ENCODE measurements around the gene CCDC6.

The CCDC6 gene

GRCh38 chr10:59892697-59893096 is 13.7 kb downstream of the CCDC6 start:
- DNase-seq (ENCODE audit: low read depth), result no peak
- no peak overlapping the region for H3K4me3 ChIP-seq (ENCODE audit: low read depth, low read length)
- no peak for TF ChIP-seq CTCF (IDR thresholded peaks at IDR 0.05; ENCODE audit: insufficient read depth, low read depth, low read length, missing control alignments)

DNA sequence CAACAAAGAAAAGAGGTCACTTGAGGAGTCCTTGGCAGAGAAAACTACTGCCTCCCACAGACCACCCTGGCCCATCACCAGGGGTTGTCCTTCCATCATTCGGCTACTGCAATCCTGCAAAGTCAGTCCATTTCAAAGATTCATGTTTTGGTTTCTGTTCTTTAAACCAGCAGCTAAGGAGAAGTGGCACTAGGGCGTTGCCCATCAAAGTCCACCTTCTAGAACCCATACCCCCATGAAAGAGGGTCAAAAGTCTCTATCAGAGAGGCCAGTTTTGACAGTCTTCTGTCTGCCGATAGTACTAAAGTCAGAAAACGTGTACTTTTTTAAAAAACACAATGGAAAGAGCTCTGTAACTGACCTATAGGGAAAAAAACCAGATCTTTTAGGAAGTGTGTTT is 14.4 kb downstream of the CCDC6 start:
- no peak overlapping the region for H3K4me3 ChIP-seq (ENCODE audit: low read depth, low read length)
- no peak for TF ChIP-seq CTCF (IDR thresholded peaks at IDR 0.05; ENCODE audit: insufficient read depth, low read depth, low read length, missing control alignments)
- DNase-seq (ENCODE audit: low read depth), result no peak

DNA sequence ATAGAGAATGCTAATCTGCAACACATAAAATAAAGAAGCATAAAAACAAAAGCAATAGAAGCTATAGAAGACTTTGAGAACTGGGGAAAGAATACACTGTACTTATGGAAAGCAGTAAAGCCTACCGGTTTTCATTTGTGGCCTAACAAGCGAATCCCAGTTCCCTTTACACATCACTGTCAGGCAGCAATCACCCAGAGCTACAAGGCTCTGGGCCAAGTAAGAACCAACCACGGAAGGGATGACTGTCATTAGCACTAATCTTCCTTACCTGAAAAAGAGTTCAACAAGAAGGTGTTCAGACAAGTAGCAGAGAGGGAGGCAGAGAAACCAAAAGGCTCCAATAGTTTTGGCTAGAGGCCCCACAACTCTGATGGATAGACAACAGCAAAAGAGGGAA is 15.0 kb downstream of the CCDC6 start:
- TF ChIP-seq CTCF (IDR thresholded peaks at IDR 0.05; ENCODE audit: insufficient read depth, low read depth, low read length, missing control alignments), result no peak
- H3K4me3 ChIP-seq (ENCODE audit: low read depth, low read length), result no peak overlapping the region
- DNase-seq (ENCODE audit: low read depth), result peak; percentile 52

DNA sequence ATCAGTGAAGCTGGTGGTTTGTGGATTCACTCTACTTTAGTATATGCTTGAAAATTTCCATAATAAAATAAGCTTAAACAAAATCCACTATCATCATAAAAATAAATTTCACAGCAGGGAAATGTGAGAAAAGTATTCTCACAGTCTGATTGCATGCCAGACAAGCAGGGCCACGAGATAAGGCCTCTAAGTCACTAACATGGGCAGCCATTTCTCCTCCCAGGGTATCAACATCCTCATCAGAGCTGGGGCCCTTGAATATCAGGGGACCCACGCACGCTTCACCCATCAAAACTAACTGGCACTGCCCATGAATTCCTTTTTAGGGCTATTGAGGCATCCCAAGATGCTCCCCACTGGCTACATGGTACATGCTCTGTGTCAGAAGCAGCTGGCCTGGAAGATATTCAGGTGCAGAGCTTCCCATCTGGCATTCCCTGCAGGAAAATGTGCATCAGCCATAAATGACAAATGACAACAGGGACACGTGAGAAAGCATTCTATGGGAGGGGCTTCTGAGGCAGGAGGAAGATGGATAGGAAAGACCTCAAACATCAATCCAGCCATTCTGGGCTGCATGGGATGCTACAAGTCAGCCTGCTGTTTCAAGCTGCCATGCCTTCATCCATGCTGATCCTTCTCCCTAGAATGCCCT is 17.4 kb downstream of the CCDC6 start:
- no peak overlapping the region for H3K4me3 ChIP-seq (ENCODE audit: low read depth, low read length)
- DNase-seq (ENCODE audit: low read depth), result no peak
- no peak for TF ChIP-seq CTCF (IDR thresholded peaks at IDR 0.05; ENCODE audit: insufficient read depth, low read depth, low read length, missing control alignments)

DNA sequence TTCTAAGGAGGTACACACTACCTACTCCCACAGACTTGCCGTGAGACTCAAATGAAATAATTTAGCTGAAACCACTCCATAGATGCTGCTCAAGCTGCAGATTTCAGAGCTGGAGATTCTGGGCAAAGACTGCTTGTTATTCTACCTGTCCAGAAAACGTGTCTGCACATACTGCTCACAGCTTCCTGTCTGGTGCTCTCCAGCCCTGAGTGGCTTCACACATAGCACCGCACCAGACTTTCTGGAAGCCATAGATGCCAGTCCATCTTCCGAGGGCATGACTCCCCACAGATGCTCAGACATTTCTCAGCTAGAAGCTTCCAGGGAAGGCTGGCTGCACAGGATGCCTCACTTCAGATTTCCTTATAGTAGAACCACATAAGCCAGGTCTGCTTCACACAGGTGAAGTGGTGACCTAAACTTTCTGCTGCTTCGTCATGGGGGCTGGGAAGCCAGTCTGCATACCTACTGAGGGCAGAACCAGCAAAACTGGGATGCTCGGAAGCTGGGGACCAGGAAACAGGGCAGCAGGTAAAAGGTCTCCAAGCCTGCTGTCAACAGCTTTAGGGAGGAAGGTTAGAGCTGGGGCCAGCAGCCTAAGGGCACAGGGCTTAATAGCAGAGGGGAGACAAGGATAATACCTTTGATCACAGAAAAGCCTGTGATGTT is 18.2 kb downstream of the CCDC6 start:
- no peak for TF ChIP-seq CTCF (IDR thresholded peaks at IDR 0.05; ENCODE audit: insufficient read depth, low read depth, low read length, missing control alignments)
- no peak overlapping the region for H3K4me3 ChIP-seq (ENCODE audit: low read depth, low read length)
- no peak for DNase-seq (ENCODE audit: low read depth)

DNA sequence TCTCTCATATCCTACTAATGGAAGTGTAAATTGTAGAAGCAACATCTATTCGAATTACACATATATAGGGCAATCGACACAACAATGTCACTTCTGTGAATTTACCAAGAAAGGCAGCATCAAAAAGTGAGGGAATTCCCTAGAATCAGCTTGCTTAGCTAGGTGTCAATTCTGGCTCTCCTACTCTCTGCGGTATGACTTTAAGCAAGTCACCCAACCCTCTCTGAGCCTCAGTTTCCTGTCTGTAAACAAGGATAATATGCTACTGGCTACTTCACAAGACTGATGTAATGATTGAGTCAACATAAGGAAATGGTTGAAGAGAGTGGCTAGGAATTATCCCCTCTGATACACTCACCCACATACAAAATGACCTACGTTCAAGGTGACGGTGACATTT is 19.4 kb downstream of the CCDC6 start:
- no peak overlapping the region for H3K4me3 ChIP-seq (ENCODE audit: low read depth, low read length)
- TF ChIP-seq CTCF (IDR thresholded peaks at IDR 0.05; ENCODE audit: insufficient read depth, low read depth, low read length, missing control alignments), result no peak
- no peak for DNase-seq (ENCODE audit: low read depth)
